DND-41 (cell line): ENCODE results near the gene CHTF8.
"Not testable (repeated sequence)": the region's sequence is repeated elsewhere in the genome, so short reads cannot be mapped to it uniquely, and the experiment has no call there.

Source experiments
- ATAC-seq: fragments of 200-7000 bp; cut with Tn5 transposase; 3 replicates; pipeline ENCODE4 v1.9.1; 2021; ENCODE audit warnings: low read depth; ENCODE audit not compliant: insufficient read depth
- DNase-seq: peaks from one replicate; pipeline ENCODE4 v3.0.0-alpha.2; 2020
- H2AFZ ChIP-seq: 2 replicates; pipeline ENCODE4 v1.6.0; 2012; ENCODE audit warnings: low read depth, low read length
- H3K27ac ChIP-seq: 2 replicates; pipeline ENCODE4 v1.5.1; 2012; ENCODE audit warnings: low read length, inconsistent platforms
- H3K27me3 ChIP-seq: fragments of 200-600 bp; sonication (generic); 2 replicates; pipeline ENCODE4 v1.6.0; 2012; ENCODE audit warnings: low read length, mild to moderate bottlenecking, inconsistent platforms; ENCODE audit not compliant: insufficient read depth, poor library complexity
- H3K36me3 ChIP-seq: 2 replicates; pipeline ENCODE4 v1.5.1; 2012; ENCODE audit warnings: low read length, inconsistent platforms; ENCODE audit not compliant: insufficient read depth
- H3K4me1 ChIP-seq: 2 replicates; pipeline ENCODE4 v1.5.1; 2012; ENCODE audit warnings: mild to moderate bottlenecking, low read length; ENCODE audit not compliant: insufficient read depth
- H3K4me2 ChIP-seq: 2 replicates; pipeline ENCODE4 v1.6.0; 2012; ENCODE audit warnings: mild to moderate bottlenecking, moderate library complexity, low read length, inconsistent platforms; ENCODE audit not compliant: insufficient read depth
- H3K4me3 ChIP-seq, 2 experiments: fragments of 200-600 bp in 1 of 2; shearing (Covaris generic) in 1 of 2; 2 replicates each; pipeline ENCODE4 v1.5.1; 2012 to 2016; ENCODE audit warnings: inconsistent platforms in 2 of 2, low read length in 2 of 2, mild to moderate bottlenecking in 2 of 2, low read depth in 1 of 2, moderate library complexity in 1 of 2
- H3K79me2 ChIP-seq: 2 replicates; pipeline ENCODE4 v1.6.0; 2012; ENCODE audit warnings: low read length, inconsistent platforms; ENCODE audit not compliant: insufficient read depth
- H3K9ac ChIP-seq: 2 replicates; pipeline ENCODE4 v1.6.0; 2012; ENCODE audit warnings: low read depth, mild to moderate bottlenecking, inconsistent platforms, low read length, moderate library complexity
- H3K9me3 ChIP-seq: 2 replicates; pipeline ENCODE4 v1.5.1; 2012; ENCODE audit warnings: low read length, moderate library complexity, mild to moderate bottlenecking, inconsistent platforms; ENCODE audit not compliant: insufficient read depth, severe bottlenecking
- H4K20me1 ChIP-seq: 2 replicates; pipeline ENCODE4 v1.6.0; 2012; ENCODE audit warnings: low read length; ENCODE audit not compliant: insufficient read depth
- CTCF ChIP-seq: IDR thresholded peaks from 2 replicates; pipeline ENCODE4 v1.5.1; 2012; ENCODE audit warnings: borderline replicate concordance, low read length, moderate library complexity, mild to moderate bottlenecking; ENCODE audit not compliant: poor library complexity, severe bottlenecking; ENCODE audit errors: extremely low read depth
- EZH2 ChIP-seq: IDR thresholded peaks from 3 replicates; pipeline ENCODE4 v1.6.1; 2012; ENCODE audit warnings: borderline replicate concordance, low read depth, mild to moderate bottlenecking, moderate library complexity, low read length, inconsistent platforms; ENCODE audit not compliant: severe bottlenecking

Gene CHTF8

GRCh38 chr16:69150146-69150865, 17.9 kb upstream of the CHTF8 start:
- peak; percentile 59 for DNase-seq
- H3K9ac ChIP-seq = no peak overlapping the region
- H4K20me1 ChIP-seq = peaks cover 3% of the 10 kb centered on the region; the same call in 1 of the 2 replicates
- peaks cover 5% of the 10 kb centered on the region; the same call in 1 of the 2 replicates for H3K79me2 ChIP-seq
- no peak overlapping the region for H2AFZ ChIP-seq
- no peaks in the 10 kb centered on the region for H3K4me1 ChIP-seq
- ATAC-seq = peak; percentile 95
- no peak overlapping the region for H3K4me2 ChIP-seq
- no peaks in the 10 kb centered on the region for H3K27me3 ChIP-seq
- no peaks in the 10 kb centered on the region for H3K9me3 ChIP-seq
- H3K36me3 ChIP-seq = peaks cover 85% of the 10 kb centered on the region
- H3K27ac ChIP-seq = no peak overlapping the region
- no peak overlapping the region for H3K4me3 ChIP-seq
- TF ChIP-seq CTCF (peak; percentile 82), EZH2 (no peak)

GRCh38 chr16:69149621-69150020, 17.2 kb upstream of the CHTF8 start:
- not testable (repeated sequence) for H3K4me2 ChIP-seq, H3K4me3 ChIP-seq, H3K27ac ChIP-seq, H3K9ac ChIP-seq, H4K20me1 ChIP-seq, H3K9me3 ChIP-seq, H3K4me1 ChIP-seq, ATAC-seq, DNase-seq, H3K27me3 ChIP-seq, H2AFZ ChIP-seq, H3K79me2 ChIP-seq
- peaks cover 84% of the 10 kb centered on the region for H3K36me3 ChIP-seq

GRCh38 chr16:69145658-69146057, 13.3 kb upstream of the CHTF8 start:
- H3K36me3 ChIP-seq = peaks cover 81% of the 10 kb centered on the region
- no peak overlapping the region for H3K9ac ChIP-seq
- DNase-seq (no peak), ATAC-seq (no peak)
- no peak overlapping the region for H3K27ac ChIP-seq
- TF ChIP-seq EZH2 = no peak
- no peak for TF ChIP-seq CTCF
- H3K79me2 ChIP-seq = peaks cover 24% of the 10 kb centered on the region; the same call in 1 of the 2 replicates
- H3K4me3 ChIP-seq = no peak overlapping the region
- H3K9me3 ChIP-seq = no peaks in the 10 kb centered on the region
- no peaks in the 10 kb centered on the region for H3K4me1 ChIP-seq
- no peak overlapping the region for H3K4me2 ChIP-seq
- peaks cover 9% of the 10 kb centered on the region; the same call in 1 of the 2 replicates for H4K20me1 ChIP-seq
- H2AFZ ChIP-seq = no peak overlapping the region
- H3K27me3 ChIP-seq = no peaks in the 10 kb centered on the region

- TF ChIP-seq CTCF = no peak
- no peak for TF ChIP-seq EZH2
- Histone ChIP-seq H3K36me3 (peaks cover 82% of the 10 kb centered on the region), H4K20me1 (peaks cover 10% of the 10 kb centered on the region; the same call in 1 of the 2 replicates), H3K4me2 (no peak overlapping the region), H3K9ac (no peak overlapping the region), H3K27me3 (no peaks in the 10 kb centered on the region), H3K4me1 (no peaks in the 10 kb centered on the region), H2AFZ (no peak overlapping the region), H3K27ac (no peak overlapping the region), H3K4me3 (no peak overlapping the region), H3K9me3 (no peaks in the 10 kb centered on the region), H3K79me2 (peaks cover 32% of the 10 kb centered on the region; the same call in 1 of the 2 replicates)
- peak; percentile 56; the same call in 2 of the 3 replicates for ATAC-seq
- no peak for DNase-seq
Observed at GRCh38 chr16:69143116-69143515, 10.7 kb upstream of the CHTF8 start.
